MCF 10A (cell line): Measurements from ENCODE around the gene STK24. TPM values are rescaled to one million over a fixed set of nuclear protein-coding genes. Genes with fewer than 3 reads are reported as not detected.

ENCODE experiments used
- BruUV-seq: library from RNA; stranded (reverse); fragments of 400-500 nt; replicated peaks from 2 replicates; lab custom pipeline; 2021; lab: Mats Ljungman, UMichigan
- CTCF ChIA-PET: fragments of 300-600 bp; sonication (Branson Sonifier 250); formaldehyde crosslinking; extraction: SDS; loops from one replicate; lab custom pipeline; 2021; ENCODE audit warnings: antibody characterized with exemption, inconsistent platforms; lab: Yijun Ruan, JAX
- POLR2A ChIA-PET: fragments of 300-600, 350-650 bp; sonication (Branson Sonifier 250); formaldehyde crosslinking; extraction: SDS; loops from one replicate; lab custom pipeline; 2020; ENCODE audit warnings: antibody characterized with exemption, inconsistent platforms; lab: Yijun Ruan, JAX
- DNase-seq: peaks from one replicate; pipeline ENCODE4 v3.0.0-alpha.2; 2018; ENCODE audit not compliant: unreplicated experiment
- H3K27ac Mint-ChIP-seq: one replicate; pipeline ENCODE4 v1.8.0; 2022; ENCODE audit warnings: mild to moderate bottlenecking, low read depth, mixed read lengths; ENCODE audit not compliant: unreplicated experiment
- H3K27me3 Mint-ChIP-seq: one replicate; pipeline ENCODE4 v1.8.0; 2022; ENCODE audit warnings: mixed read lengths; ENCODE audit not compliant: insufficient read depth, unreplicated experiment
- H3K36me3 Mint-ChIP-seq: one replicate; pipeline ENCODE4 v1.8.0; 2022; ENCODE audit warnings: mild to moderate bottlenecking, moderate library complexity, mixed read lengths; ENCODE audit not compliant: insufficient read depth, unreplicated experiment
- H3K4me1 Mint-ChIP-seq: one replicate; pipeline ENCODE4 v1.8.0; 2022; ENCODE audit warnings: mixed read lengths; ENCODE audit not compliant: insufficient read depth, unreplicated experiment
- H3K4me3 Mint-ChIP-seq: one replicate; pipeline ENCODE4 v1.8.0; 2022; ENCODE audit warnings: mild to moderate bottlenecking, moderate library complexity, mixed read lengths; ENCODE audit not compliant: unreplicated experiment
- H3K9me3 Mint-ChIP-seq: one replicate; pipeline ENCODE4 v1.8.0; 2022; ENCODE audit warnings: mixed read lengths; ENCODE audit not compliant: unreplicated experiment
- CTCF ChIP-seq: fragments of 200-600 bp; IDR thresholded peaks from one replicate; pipeline ENCODE4 v1.8.0; 2022; ENCODE audit warnings: antibody characterized with exemption, mild to moderate bottlenecking; ENCODE audit not compliant: unreplicated experiment
- intact Hi-C: fragments of 100-400 bp; cut with micrococcal nuclease; formaldehyde crosslinking; loops from 2 replicates; pipeline ENCODE4 v1.14.1; 2022
- total RNA-seq: library from RNA; stranded (reverse); gene quantifications from 2 replicates; pipeline ENCODE4 v1.2.3, GENCODE V29; 2022

STK24 gene
- total RNA-seq, 1 experiment from 2014 or later: 200 TPM

- Mint-ChIP-seq H3K4me1 (peaks cover 18% of the 10 kb centered on the region), H3K36me3 (peaks cover 45% of the 10 kb centered on the region), H3K9me3 (peaks cover 7% of the 10 kb centered on the region), H3K27ac (no peak overlapping the region), H3K4me3 (no peak overlapping the region), H3K27me3 (no peaks in the 10 kb centered on the region)
- POLR2A ChIA-PET: interaction anchor here (0.6 kb wide), 1 partner anchor 101 kb away, joined by 3 read pairs; no protein-coding TSS in a partner anchor
- CTCF ChIA-PET: interaction anchor here (0.5 kb wide), 1 partner anchor 180 kb away, joined by 3 read pairs; no protein-coding TSS in a partner anchor
- intact Hi-C loops: no loop called here
- BruUV-seq: no TSS peak
- DNase-seq: no peak
- no peak for TF ChIP-seq CTCF
Measured at GRCh38 chr13:98474292-98474691, 102.6 kb downstream of the STK24 start.

GRCh38 chr13:98473788-98474144, 103.1 kb downstream of the STK24 start:
- Mint-ChIP-seq H3K4me1 (peaks cover 18% of the 10 kb centered on the region), H3K27ac (no peak overlapping the region), H3K36me3 (peaks cover 48% of the 10 kb centered on the region), H3K27me3 (no peaks in the 10 kb centered on the region), H3K9me3 (peaks cover 7% of the 10 kb centered on the region), H3K4me3 (no peak overlapping the region)
- CTCF ChIA-PET: interaction anchor here (0.9 to 1.6 kb wide), 2 partner anchors 8 to 11 kb away, joined by 3 to 4 read pairs; no protein-coding TSS in a partner anchor
- DNase-seq: no peak
- no peak for TF ChIP-seq CTCF
- POLR2A ChIA-PET: no interaction called here
- intact Hi-C loops: no loop called here
- no TSS peak for BruUV-seq

GRCh38 chr13:98473135-98473787, 103.6 kb downstream of the STK24 start:
- ChIA-PET POLR2A (no interaction called here), CTCF (interaction anchor here (0.9 to 1.6 kb wide), 3 partner anchors 8 to 16 kb away, joined by 3 to 4 read pairs (median 4); no protein-coding TSS in a partner anchor)
- H3K27me3 Mint-ChIP-seq: no peaks in the 10 kb centered on the region
- no TSS peak for BruUV-seq
- peaks cover 17% of the 10 kb centered on the region for H3K4me1 Mint-ChIP-seq
- intact Hi-C loops: no loop called here
- peak overlapping the region; percentile 40 for H3K27ac Mint-ChIP-seq
- DNase-seq: no peak
- no peak overlapping the region for H3K4me3 Mint-ChIP-seq
- TF ChIP-seq CTCF: no peak
- peaks cover 49% of the 10 kb centered on the region for H3K36me3 Mint-ChIP-seq
- H3K9me3 Mint-ChIP-seq: peaks cover 7% of the 10 kb centered on the region

- no peak for TF ChIP-seq CTCF
- Mint-ChIP-seq H3K36me3 (peaks cover 52% of the 10 kb centered on the region), H3K27me3 (no peaks in the 10 kb centered on the region), H3K9me3 (peaks cover 7% of the 10 kb centered on the region), H3K4me3 (no peak overlapping the region), H3K27ac (no peak overlapping the region), H3K4me1 (peaks cover 10% of the 10 kb centered on the region)
- ChIA-PET POLR2A (no interaction called here), CTCF (interaction anchor here (0.7 to 1.3 kb wide), 3 partner anchors 15 to 1113 kb away, joined by 3 to 4 read pairs (median 3); no protein-coding TSS in a partner anchor)
- BruUV-seq: no TSS peak
- intact Hi-C loops: no loop called here
- no peak for DNase-seq
Measured at GRCh38 chr13:98471934-98472333, 105.0 kb downstream of the STK24 start.
